K562 (cell line): ENCODE data around the gene COPA. TPM values are rescaled to one million over a fixed set of nuclear protein-coding genes. Genes with fewer than 3 reads are reported as not detected.

Experiments
- ATAC-seq: fragments of 200-7000 bp; cut with Tn5 transposase; 3 replicates; pipeline ENCODE4 v1.9.1; 2020; ENCODE audit warnings: moderate library complexity
- BruUV-seq: library from RNA; stranded (reverse); fragments of 400-500 nt; replicated peaks from 2 replicates; lab custom pipeline; 2021; lab: Mats Ljungman, UMichigan
- CTCF ChIA-PET: fragments of 300-600 bp; formaldehyde crosslinking; extraction: SDS; loops from one replicate; lab custom pipeline; 2021; ENCODE audit warnings: low intra/inter-chr PET ratio; lab: Yijun Ruan, JAX
- POLR2A ChIA-PET: fragments of 300-600, 350-650 bp; sonication (Branson Sonifier 250); formaldehyde crosslinking; extraction: SDS; loops from one replicate; lab custom pipeline; 2021; ENCODE audit warnings: antibody characterized with exemption, inconsistent platforms; lab: Yijun Ruan, JAX
- DNase-seq, 4 experiments: peaks; one replicate each; pipeline versions ENCODE4 v3.0.0 to v3.0.0-alpha.2; 2011 to 2018; ENCODE audit warnings: low spot score in 3 of 4, mixed read lengths in 3 of 4; ENCODE audit errors: extremely low read depth in 1 of 4
- FAIRE-seq: peaks from 2 replicates; lab custom pipeline; 2011; peaks lifted over from hg19 to GRCh38; lab: Jason Lieb, UNC
- H2AFZ ChIP-seq: 2 replicates; pipeline ENCODE4 v1.6.0; 2011; ENCODE audit warnings: low read depth, low read length, control low read depth, inconsistent platforms
- H3K27ac ChIP-seq: fragments of 200-600 bp; 3 replicates; pipeline ENCODE4 v1.8.0; 2011; ENCODE audit warnings: low read depth, mild to moderate bottlenecking, control low read depth, inconsistent platforms, low read length, moderate library complexity, mixed read lengths; ENCODE audit errors: extremely low read depth
- H3K27me3 ChIP-seq, 2 experiments: fragments of 300-600 bp in 1 of 2; 2 replicates in 1 of 2; 3 replicates in 1 of 2; pipeline versions ENCODE4 v1.6.0 to v1.8.0; 2011; ENCODE audit warnings: inconsistent platforms in 2 of 2, low read length in 2 of 2, mild to moderate bottlenecking in 1 of 2, mixed read lengths in 1 of 2, moderate library complexity in 1 of 2; ENCODE audit not compliant: control insufficient read depth in 2 of 2, insufficient read depth in 2 of 2
- H3K36me3 ChIP-seq: fragments of 300-600 bp; 3 replicates; pipeline ENCODE4 v1.8.0; 2011; ENCODE audit warnings: mild to moderate bottlenecking, low read length, inconsistent platforms; ENCODE audit not compliant: control insufficient read depth, insufficient read depth
- H3K4me1 ChIP-seq, 2 experiments: fragments of 200-600 bp in 1 of 2; replicated peaks in 1 of 2; 2 replicates in 1 of 2; 3 replicates in 1 of 2; pipeline versions ENCODE4 v1.5.1 to v1.8.0; 2011; ENCODE audit warnings: inconsistent platforms in 2 of 2, low read length in 2 of 2, mild to moderate bottlenecking in 1 of 2, mixed read lengths in 1 of 2, moderate library complexity in 1 of 2; ENCODE audit not compliant: control insufficient read depth in 2 of 2, insufficient read depth in 2 of 2
- H3K4me2 ChIP-seq: 2 replicates; pipeline ENCODE4 v1.6.1; 2011; ENCODE audit warnings: low read length, control low read depth, inconsistent platforms, mixed read lengths; ENCODE audit not compliant: insufficient read depth
- H3K4me3 ChIP-seq: fragments of 200-600 bp; sonication (generic), shearing (Covaris generic); 2 replicates; pipeline ENCODE4 v1.5.1; 2016; ENCODE audit warnings: control low read depth, inconsistent platforms
- H3K79me2 ChIP-seq: fragments of 200-600 bp; 3 replicates; pipeline ENCODE4 v1.8.0; 2011; ENCODE audit warnings: low read length, inconsistent platforms; ENCODE audit not compliant: control insufficient read depth, insufficient read depth
- H3K9ac ChIP-seq, 2 experiments: 2 replicates each; pipeline versions ENCODE4 v1.6.0 to v1.6.1; 2011; ENCODE audit warnings: low read depth in 2 of 2, low read length in 2 of 2, control low read depth in 1 of 2, inconsistent platforms in 1 of 2, mild to moderate bottlenecking in 1 of 2, mixed read lengths in 1 of 2; ENCODE audit not compliant: insufficient read depth in 1 of 2
- H3K9me1 ChIP-seq: one replicate; pipeline ENCODE4 v1.6.0; 2011; ENCODE audit warnings: inconsistent platforms, mild to moderate bottlenecking, low read length, moderate library complexity; ENCODE audit not compliant: control insufficient read depth, insufficient read depth
- H3K9me3 ChIP-seq: replicated peaks from 2 replicates; pipeline ENCODE4 v1.5.1; 2011; ENCODE audit warnings: low read depth, low read length, inconsistent platforms; ENCODE audit not compliant: control insufficient read depth, insufficient read depth
- H4K20me1 ChIP-seq: replicated peaks from 2 replicates; pipeline ENCODE4 v1.6.1; 2011; ENCODE audit warnings: low read length, inconsistent platforms, mixed read lengths; ENCODE audit not compliant: control insufficient read depth, insufficient read depth
- GABPB1 ChIP-seq: sonication (generic); formaldehyde crosslinking; IDR thresholded peaks from 2 replicates; pipeline ENCODE4 v1.8.0; 2022; ENCODE audit warnings: mild to moderate bottlenecking, missing genetic modification reagents
- SUPT5H ChIP-seq: fragments of 450-650 bp; IDR thresholded peaks from 2 replicates; pipeline ENCODE4 v1.6.1; 2016
- XRCC4 ChIP-seq: IDR thresholded peaks from one replicate; pipeline ENCODE4 v1.6.1; 2011; ENCODE audit not compliant: insufficient read depth, insufficient read length; ENCODE audit errors: extremely low read depth
- ZNF124 ChIP-seq: sonication (generic); formaldehyde crosslinking; IDR thresholded peaks from 2 replicates; pipeline ENCODE4 v1.8.1; 2022; ENCODE audit warnings: missing genetic modification reagents
- ZNF76 ChIP-seq: fragments of 250-450 bp; sonication (Bioruptor Pico); IDR thresholded peaks from 2 replicates; pipeline ENCODE4 v1.4.0; 2020; ENCODE audit warnings: mild to moderate bottlenecking, moderate library complexity, borderline replicate concordance
- WGBS: fragments of 100-300 bp; shearing (Covaris generic); methylation state at CpG from one replicate; pipeline ENCODE4 v1.1.6; 2016; ENCODE audit warnings: low coverage, mixed read lengths; ENCODE audit not compliant: insufficient coverage; ENCODE audit errors: missing lambda C conversion rate; 5-methylcytosine and 5-hydroxymethylcytosine counted together
- in situ Hi-C: fragments of 300-500 bp; cut with MboI; formaldehyde crosslinking; loops from 4 replicates; pipeline ENCODE4 v1.15.0; 2018; ENCODE audit warnings: inconsistent platforms, mixed read lengths
- intact Hi-C: fragments of 100-400 bp; cut with micrococcal nuclease; formaldehyde crosslinking; loops from 2 replicates; pipeline ENCODE4 v1.14.2; 2022
- polyA plus RNA-seq, 8 experiments: library from polyadenylated mRNA; depleted of rRNA in 4 of 8; stranded (reverse) in 5 of 8; unstranded in 3 of 8; fragments of >200 nt; fragmentation: Nextera tagmentation in 2 of 8; fragmentation: Illumina TruSeq in 1 of 8; extraction: Ambion mirVana in 2 of 8; extraction: Trizol in 1 of 8; gene quantifications; 2 replicates each; pipeline versions ENCODE4 v1.2.1 to v1.2.3, GENCODE V29; 2011 to 2014; ENCODE audit warnings: inconsistent platforms in 1 of 8, missing spikeins in 1 of 8
- total RNA-seq, 7 experiments: library from RNA; depleted of rRNA in 6 of 7; stranded (reverse); fragments of >200 nt in 6 of 7; fragmentation: Illumina TruSeq in 2 of 7; extraction: Trizol in 2 of 7; gene quantifications; 2 replicates each; pipeline versions ENCODE4 v1.2.1 to v1.2.3, GENCODE V29; 2011 to 2021; ENCODE audit warnings: low replicate concordance in 1 of 7

The COPA gene
- total and polyA plus RNA-seq, 9 of the 15 experiments (the other 6 are each of a cell fraction or from before 2014, with no cell fraction given): 49.8 to 222 (median 110) TPM

DNA sequence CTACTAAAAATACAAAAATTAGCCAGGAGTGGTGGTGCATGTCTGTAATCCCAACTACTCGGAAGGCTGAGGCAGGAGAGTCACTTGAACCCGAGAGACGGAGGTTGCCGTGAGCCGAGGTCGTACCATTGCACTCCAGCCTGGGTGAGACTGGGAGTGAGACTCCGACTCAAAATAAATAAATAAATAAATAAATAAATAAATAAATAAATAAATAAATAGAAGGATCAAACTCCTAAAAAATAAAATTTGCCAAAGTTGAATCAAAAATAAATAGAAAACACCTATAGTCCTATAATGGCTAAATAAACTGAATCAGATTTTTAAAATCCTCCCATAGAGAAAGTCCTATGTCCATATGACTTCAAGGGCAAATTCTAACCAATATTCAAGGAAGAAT, 42.9 kb downstream of the COPA start:
- in situ Hi-C loops (no loop called here), intact Hi-C loops (no loop called here)
- ATAC-seq (no peak), FAIRE-seq (no peak), DNase-seq (no peak)
- 95% methylated on average over 7 of the region's 7 CpGs for WGBS
- no peaks in the 10 kb centered on the region for H3K27me3 ChIP-seq
- H3K79me2 ChIP-seq: no peaks in the 10 kb centered on the region
- BruUV-seq: no TSS peak
- H3K27ac ChIP-seq: no peak overlapping the region
- ChIA-PET POLR2A (interaction anchor here (1.0 kb wide), 1 partner anchor 16 kb away, joined by 3 read pairs; no protein-coding TSS in a partner anchor), CTCF (no interaction called here)
- H3K9ac ChIP-seq: no peak overlapping the region
- H2AFZ ChIP-seq: no peak overlapping the region
- no peaks in the 10 kb centered on the region for H4K20me1 ChIP-seq
- no peak overlapping the region for H3K4me2 ChIP-seq
- peaks cover 84% of the 10 kb centered on the region for H3K36me3 ChIP-seq
- H3K9me1 ChIP-seq: no peaks in the 10 kb centered on the region
- H3K4me1 ChIP-seq: no peaks in the 10 kb centered on the region
- no peak overlapping the region for H3K4me3 ChIP-seq
- H3K9me3 ChIP-seq: no peaks in the 10 kb centered on the region
- TF ChIP-seq ZNF124 (no peak), ZNF76 (CRISPR knock-in tag) (no peak), SUPT5H (no peak), XRCC4 (no peak)
- TF ChIP-seq, all 486 proteins: peak for 0

DNA sequence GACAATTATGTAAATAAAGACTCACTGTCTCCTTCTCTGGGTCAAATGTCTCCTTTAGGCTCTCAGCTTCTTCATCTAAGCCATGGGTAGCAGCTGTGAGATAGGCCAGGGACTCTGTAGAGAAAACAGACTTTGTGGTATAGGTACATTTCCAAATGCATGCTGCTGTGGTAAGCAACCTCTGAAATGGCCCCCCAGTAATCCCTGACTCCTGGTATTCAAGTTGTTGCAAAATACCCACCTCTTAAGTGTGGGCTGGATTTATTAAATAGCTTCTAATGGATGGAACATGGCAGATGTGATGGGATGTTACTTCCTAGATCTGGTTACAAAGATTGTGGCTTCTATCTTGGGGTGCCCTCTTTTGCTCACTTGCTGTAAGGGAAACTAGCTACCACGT, 47.0 kb downstream of the COPA start:
- intact Hi-C loops (no loop called here), in situ Hi-C loops (no loop called here)
- no peaks in the 10 kb centered on the region for H3K79me2 ChIP-seq
- peaks cover 8% of the 10 kb centered on the region for H4K20me1 ChIP-seq
- H3K9me3 ChIP-seq: no peaks in the 10 kb centered on the region
- no TSS peak for BruUV-seq
- no peak overlapping the region for H3K27ac ChIP-seq
- TF ChIP-seq GABPB1 (CRISPR knock-in tag): no peak
- ChIA-PET POLR2A (interaction anchor here (1.0 to 3.7 kb wide), 2 partner anchors 12 to 81 kb away, joined by 4 to 19 read pairs; partner anchors contain the start of gene PEX19), CTCF (no interaction called here)
- ATAC-seq (no peak), DNase-seq (no peak), FAIRE-seq (no peak)
- no peak overlapping the region for H3K9ac ChIP-seq
- peaks cover 98% of the 10 kb centered on the region for H3K36me3 ChIP-seq
- WGBS: 100% methylated on average over 1 of the region's 1 CpG
- no peaks in the 10 kb centered on the region for H3K4me1 ChIP-seq
- H2AFZ ChIP-seq: no peak overlapping the region
- no peak overlapping the region for H3K4me3 ChIP-seq
- no peak overlapping the region for H3K4me2 ChIP-seq
- no peaks in the 10 kb centered on the region for H3K27me3 ChIP-seq
- H3K9me1 ChIP-seq: peaks cover 4% of the 10 kb centered on the region
